HK-2 (cell line): ENCODE measurements around the gene PAX5.

ENCODE experiments used
- DNase-seq: peaks from one replicate; pipeline ENCODE4 v3.0.0-alpha.2; 2018; ENCODE audit not compliant: unreplicated experiment

Gene PAX5

DNA sequence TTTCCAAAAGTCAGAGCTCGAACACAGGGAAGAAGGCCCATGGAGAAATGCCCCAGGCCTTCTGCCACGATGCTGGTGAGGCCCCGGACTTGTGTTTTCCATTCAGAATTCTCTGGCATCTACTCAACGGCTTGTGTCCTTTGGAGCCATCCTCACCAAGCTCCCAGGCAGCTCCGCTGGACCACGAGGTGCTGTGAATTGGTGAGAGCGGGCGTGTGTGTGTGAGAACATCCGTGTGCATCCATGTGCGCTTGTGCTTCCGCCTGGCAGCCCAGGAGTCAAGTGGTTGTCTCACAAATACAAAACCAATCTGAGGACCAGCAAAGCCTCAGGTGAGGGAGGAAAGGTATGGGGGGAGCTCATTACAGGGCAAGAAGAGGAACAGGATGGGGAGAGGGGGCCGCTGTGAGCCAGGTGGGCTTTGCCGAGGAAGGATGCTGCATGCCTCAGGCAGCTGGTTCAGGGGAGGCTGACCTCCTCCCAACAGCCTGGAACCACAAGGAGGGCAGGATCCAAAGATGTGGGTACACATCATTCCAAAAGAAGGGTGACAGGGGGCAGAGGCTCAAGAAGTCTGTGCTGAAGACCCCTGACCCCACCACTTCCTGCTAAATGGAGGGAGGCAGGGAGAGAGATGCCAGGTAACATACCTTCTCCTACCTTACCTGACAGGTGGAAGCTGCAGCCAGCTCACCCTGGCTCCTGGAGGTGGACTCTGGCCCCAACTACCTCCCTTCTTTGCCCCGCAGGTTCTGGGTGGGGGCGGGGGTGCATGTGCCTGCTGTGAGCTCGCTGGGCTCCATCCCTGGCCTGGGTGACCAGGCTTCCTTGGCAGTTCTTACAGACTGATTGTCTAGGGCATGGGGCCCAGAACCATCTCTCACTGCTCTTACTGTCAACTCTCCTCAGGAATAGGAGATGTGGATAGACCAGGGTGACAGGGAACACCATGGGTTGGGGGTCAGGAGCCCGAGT lies 196.3 kb downstream of the PAX5 start:
- no peak for DNase-seq

DNA sequence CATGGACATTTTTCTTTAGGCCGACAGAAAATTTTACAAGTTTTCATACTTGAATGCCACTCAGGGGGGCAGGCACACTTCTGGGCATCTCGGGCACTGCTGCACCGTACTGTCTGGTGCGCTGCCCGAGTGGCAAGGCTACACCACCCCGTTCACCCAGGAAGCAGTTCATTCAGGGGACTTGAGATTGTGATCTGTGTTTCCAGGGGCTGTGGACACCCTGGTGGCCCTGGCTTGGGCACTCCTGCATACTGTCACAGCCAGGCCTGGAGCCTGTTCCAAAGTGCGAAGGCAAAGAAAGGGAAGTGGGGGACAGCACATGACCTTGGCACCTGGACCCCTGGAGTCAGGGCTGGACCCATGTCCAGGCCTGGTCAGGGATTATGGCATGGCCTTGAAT lies 197.6 kb downstream of the PAX5 start:
- DNase-seq, result no peak

DNA sequence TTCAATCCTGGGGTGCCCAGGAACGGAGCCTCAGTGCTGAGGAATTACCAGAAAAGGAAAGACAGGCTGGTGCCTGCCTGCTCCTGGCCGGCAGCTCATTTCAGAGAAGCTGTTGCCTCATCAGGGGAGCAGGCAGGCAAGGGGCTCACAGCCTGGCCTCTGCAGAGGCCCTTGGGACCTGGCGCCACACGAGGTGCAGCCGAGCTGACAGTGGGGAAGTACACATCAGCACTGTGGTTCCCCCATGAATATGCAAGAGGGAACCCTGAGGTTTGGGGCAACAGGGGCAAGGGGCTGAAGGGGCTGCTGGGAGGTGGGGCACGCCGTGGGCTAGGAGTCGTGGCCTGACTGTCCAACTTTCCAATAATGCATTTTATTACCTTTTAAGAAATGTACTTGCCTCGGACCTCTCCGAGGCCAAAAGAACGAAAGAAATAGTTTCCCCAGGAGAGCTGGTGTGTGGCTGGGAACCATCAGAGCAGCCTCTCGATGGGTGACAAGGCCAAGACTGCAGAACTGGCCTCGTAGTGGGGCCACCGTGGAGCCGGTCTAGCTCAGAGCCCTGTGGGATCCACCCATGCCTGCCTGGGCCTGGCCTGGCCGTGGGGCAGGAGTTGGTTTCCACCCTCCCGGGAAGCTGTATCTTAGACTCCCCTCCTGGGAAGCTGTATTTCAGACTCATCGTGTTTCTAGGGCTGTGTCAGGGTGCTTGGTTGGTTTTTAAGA lies 198.6 kb downstream of the PAX5 start:
- DNase-seq, result no peak

DNA sequence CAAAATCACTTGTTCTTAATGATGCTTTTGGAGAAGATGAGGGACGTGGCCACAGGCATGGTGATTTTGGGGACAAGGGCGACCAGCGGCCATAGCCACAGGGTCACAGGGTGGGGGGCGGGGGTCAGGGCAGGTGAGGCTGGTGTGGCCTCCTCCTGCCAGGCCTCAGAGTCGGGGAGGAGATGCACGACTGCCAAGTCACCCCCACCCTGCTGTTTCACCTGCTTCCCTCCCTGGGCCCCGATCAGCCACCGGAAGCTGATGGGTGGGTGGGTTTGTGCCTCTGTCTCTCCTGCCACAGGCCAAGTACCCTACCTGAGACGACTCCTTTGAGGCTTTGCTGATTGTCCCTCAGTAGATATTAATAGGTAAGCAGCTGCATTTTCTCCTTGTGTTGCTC lies 199.3 kb downstream of the PAX5 start:
- DNase-seq, result no peak

DNA sequence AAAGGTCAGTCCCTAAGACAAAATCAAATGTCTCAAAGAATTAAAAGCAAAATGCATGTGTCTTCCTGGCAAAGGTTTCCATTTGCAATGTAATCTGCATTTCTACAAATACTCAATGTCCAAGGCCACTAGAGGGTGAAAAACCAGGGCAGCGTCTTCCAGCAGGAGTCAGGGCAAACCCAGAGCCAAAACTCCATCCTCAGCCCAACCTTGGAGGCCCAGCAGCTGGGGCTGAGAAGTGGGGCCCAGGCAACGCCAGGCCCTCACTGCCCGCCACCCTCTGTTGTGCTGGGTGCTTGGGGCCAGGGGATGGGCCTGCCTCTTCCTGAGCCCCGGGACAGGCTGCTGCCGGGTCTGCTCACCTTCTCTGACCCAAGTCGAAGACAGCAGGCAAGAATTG lies 200.1 kb downstream of the PAX5 start:
- DNase-seq, result no peak

DNA sequence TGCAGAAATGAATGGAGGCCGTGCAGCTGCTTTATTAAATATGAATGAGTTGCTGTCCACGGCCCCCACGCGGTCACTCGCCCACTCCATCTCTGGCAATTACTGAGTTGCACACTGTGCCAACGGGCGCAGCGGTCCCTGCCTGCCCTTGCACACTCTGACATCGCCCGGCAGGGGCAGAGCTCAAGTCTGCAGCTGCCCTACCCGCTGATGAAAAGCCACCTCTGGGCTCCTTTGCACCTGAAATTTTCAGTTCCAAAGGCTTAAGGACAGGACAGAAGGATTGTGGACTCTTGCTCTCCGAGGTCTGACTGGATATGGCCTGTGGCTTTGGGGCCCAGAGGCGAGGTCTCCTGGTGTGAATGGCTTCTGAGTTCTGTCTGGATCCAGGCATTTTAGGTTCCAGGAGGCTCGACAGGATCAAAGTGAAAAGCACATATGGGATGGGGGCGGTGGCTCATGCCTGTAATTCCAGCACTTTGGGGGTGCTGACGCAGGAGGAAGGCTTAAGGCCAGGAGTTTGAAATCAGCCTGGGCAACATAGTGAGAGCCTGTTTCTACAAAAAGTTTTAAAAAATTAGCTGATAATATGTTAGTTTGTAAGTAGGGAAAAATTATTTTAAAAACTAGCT lies 201.8 kb downstream of the PAX5 start:
- DNase-seq, result no peak

DNA sequence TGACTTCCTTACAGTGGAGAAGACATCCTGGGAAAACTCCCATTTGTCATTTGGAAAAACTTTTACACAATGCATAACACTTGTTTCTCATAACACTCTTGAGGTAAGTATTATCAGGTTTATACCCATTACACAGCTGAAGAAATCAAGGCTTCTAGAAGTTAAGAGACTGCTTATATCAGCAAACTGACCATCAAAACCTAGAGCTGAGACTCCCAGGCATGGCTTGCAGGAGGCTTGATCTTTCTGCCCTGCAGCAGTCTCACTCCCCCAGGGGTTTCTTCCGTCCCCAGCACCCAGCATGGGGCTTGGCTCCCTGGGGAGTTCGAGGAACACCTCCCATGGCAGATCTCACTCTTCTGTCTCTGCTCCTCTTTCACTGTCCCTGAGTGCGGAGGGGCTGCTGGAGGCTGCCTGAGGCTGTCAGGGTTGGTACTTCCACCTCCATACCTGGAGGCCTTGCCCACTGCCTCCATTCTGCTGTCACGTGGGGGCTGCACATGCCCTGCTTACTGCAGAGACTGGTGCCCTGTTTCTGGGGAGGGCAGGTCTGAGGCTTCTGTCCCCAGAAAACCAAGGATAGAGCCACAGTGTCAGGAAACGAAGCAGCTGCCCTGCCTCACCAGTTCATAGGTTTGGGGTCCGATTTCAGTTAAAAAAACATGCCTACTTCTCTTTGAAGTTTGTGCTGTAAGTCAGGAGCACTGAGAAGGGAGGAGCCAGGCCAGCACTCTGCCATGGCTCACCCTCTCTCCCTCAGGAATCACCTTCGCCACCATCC lies 202.5 kb downstream of the PAX5 start:
- no peak for DNase-seq

DNA sequence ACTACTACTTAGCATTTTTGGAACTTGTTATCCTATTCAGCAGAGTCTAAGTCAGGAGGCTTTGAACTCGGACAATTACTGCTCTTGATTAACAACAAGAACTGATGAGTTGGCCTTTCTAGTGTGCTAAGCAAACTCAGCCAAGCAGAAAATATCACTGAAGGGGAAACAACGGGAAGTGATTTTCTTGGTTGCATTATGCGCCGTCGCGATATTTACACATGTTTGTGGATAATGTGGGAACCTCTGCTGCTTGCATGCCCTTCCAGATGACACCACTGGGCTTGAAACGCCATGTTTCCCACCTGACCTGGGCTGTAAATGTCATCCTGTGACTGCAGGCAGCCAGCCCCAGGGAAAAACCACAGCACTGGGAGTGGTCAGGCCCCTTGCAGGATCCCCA lies 205.5 kb downstream of the PAX5 start:
- DNase-seq, result no peak

DNA sequence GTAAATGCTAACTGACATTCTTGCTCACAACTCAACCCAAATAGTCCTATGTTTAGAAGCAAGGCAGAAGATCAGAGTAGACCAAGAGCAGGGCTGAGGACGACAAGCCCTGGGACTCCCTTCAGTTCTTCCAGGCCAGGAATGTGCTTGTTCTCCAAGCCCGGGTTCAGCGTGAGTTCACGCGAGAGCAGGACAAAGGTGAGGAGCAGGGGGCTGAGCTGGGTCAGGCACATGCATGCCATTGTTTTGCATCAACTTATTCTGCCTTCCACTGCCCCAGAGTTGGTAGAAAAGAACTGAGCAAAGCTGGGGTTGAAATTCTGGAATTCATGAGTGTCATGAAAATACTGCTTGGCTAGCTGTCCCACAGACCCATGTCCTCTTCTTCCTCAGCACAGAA lies 206.5 kb downstream of the PAX5 start:
- no peak for DNase-seq

DNA sequence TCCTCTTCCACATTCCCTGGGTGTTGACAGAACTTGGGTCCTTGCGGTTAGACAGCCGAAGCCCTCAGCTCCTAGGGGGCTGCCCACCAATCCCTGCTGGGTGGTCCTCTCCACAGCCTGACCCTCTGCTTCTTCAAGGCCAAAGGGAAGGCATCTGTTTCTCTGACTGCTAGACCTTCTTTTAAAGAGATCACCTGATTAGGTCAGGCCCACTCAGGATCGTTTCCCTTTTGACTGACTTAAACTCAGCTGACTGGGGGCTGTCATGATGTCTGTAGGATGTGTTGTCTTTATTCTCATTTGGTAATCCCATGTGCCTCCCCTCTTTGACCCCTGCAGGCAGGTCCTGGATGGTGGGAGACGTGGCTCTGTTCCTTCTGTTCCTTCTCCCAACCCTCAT lies 207.5 kb downstream of the PAX5 start:
- DNase-seq, result no peak

DNA sequence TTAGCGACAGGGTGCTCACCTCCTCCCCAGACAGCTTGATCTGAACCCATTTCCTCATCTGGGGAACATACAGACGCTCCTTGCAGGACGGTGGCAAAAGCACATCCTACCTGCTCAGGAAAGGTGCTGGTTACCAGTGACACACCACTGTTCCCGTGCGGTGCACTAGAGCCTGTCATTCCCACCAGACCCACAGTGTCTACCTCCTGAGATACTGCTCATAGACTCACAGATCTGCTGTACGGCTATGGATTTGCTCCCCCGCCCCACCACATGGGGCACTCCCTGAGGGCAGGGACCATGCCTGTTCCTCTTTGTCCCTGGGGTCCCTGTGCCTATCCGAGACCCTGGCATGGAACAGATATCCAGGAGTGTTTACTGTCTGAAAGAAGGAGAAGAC lies 208.9 kb downstream of the PAX5 start:
- DNase-seq, result no peak

DNA sequence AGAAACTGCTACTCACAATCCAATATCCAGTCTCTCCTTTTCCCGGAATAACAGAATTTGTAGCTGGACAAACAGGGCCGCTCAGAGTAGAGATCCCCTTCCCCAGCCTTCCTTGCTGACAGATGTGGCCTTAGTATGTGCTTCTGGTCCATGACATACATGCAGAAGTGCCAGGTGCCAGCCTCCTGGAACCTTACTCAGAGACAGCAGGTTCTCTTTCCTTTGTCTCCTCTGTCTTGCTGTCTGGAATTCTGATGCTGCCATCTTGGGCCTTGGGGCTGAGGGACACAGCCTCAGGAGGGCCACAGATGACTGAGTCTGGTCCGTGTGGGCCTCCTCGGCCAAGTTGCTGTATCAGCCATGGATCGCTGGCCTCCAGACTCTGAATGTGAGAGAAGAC lies 210.1 kb downstream of the PAX5 start:
- DNase-seq, result no peak

DNA sequence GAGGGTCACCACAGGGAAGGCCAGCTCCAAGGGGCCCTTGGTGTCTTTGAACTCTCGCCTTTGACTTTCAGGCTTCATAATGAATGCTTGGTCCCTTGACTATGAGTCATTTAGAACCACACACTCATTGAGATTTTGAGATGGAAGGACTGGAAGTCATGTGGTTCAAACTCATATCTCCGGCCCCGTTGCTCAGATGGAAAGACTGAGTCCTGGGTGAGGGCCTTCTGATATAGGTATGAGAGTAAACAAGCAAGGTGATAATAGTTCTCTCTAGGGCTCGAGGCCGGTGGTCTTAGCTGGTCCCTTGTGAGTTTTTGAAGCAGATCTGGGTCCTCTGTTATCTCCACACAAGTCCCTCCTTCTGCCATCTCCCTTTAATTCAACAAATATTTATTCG lies 210.6 kb downstream of the PAX5 start:
- no peak for DNase-seq

DNA sequence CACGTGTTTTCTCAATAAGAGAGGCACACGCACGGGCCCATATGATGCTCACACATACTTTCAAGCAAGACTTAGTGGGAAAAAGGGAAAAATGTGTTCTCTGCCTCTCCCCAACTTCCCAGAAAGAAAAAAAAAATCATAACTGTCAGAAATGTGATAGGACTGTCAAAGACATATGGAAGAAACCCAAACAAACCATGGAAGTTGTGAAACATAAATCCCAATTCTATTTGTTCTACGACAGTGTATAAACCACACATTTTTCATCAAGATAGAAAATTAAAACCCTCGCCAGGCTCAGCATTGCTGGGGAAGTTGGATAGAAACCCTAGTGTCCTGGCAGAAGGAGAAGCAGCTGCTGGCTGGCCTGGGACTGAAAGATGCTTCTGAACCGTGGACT lies 211.9 kb downstream of the PAX5 start:
- DNase-seq, result no peak

DNA sequence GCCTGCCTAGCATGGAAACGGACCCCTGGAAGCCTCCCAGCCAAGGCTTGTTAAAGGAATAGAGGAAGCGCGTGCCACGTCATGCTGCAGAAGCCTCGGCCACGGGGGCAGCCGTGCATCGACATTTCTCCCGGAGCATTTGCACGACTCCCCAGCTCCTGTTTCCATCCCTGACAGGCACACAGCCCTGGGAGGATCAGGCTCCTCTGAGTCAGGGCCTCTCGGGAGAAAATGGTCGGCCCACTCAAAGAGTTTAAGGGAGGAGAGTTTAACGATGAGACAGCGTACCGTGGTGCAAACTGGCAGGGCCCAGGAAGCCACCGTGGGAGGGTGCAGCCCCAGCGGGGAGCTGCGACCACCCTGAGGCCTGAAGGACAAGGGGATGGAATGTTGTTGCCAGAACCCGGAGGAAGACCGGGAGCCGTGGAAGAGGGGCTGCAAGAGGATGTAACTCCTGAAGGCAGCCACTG lies 213.6 kb downstream of the PAX5 start:
- no peak for DNase-seq

DNA sequence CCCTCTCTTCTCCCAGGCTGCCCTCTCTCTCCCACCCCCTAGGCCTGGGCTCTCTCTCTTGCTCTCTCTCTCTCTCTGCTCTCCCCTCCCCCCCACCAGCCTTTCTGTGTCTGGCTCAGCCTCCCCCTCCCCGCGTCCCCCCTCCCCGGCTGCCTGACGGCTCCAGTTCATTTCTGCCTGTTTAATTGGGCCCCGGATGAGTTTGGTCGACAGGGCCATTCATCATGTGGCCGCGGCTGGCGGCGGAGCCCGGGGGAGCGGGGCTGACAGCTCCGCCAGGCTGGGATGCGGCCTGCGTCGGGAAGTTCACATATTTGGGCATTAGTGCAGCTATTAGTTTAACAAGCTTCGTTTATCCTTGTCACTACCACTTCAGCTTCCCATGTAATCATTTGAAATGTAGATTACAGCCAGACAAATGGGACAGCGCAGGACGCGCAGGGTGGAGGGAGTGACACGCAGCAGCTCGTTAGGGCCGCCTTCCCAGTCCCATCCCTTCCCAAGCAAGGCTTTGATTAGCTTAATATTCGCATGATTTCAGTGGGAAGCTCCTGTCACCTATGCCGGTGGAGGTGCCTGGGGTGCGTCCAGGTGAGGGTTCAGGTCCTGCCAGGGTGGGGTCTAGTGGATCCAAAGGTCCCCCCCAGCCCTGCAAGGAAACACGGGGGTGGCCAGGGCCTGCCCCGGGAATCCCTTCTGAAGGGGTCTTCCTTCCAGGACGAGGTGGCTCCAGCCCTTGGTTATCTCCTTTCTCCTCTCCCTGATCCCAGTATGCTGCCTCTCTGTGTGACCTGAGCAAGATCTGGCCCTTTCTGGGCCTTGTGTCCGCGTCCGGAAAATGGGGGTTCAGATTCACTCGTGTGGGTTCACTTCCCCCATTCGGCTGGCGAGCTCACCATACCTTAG lies 214.8 kb downstream of the PAX5 start:
- no peak for DNase-seq

DNA sequence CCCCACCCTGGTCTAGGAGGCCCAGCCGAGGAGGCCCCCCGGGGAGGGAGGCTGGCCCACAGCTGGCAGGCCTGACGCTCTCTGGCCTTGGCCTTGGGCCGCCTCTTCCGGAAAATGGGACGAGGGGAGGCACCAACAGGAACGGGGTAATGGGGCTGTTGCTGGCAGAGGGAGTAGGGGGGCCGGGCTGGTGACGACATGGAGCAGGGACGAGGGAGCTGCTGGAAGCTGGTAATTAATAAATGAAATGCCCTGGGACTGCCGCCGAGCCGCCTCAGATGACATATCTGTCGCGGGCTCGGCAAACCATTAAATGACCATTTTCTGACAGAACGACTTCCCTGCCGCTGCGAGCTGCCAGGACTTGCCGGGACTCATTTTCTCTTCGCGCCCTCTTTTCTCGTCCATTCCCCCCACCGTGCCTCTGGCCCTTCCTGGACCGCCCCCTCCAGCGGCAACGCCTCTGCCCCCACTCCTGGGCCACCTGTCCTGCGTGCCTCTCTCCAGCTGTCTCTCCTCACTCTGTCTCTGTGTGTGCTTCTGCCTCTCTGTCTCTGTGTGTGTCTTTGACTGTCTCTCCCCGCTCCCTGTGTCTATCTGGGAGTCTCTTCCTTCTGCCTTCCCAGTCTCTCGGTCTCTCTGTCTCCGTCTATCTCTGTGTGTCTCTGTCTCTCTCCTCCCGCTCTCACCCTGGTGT lies 215.7 kb downstream of the PAX5 start:
- DNase-seq, result no peak

DNA sequence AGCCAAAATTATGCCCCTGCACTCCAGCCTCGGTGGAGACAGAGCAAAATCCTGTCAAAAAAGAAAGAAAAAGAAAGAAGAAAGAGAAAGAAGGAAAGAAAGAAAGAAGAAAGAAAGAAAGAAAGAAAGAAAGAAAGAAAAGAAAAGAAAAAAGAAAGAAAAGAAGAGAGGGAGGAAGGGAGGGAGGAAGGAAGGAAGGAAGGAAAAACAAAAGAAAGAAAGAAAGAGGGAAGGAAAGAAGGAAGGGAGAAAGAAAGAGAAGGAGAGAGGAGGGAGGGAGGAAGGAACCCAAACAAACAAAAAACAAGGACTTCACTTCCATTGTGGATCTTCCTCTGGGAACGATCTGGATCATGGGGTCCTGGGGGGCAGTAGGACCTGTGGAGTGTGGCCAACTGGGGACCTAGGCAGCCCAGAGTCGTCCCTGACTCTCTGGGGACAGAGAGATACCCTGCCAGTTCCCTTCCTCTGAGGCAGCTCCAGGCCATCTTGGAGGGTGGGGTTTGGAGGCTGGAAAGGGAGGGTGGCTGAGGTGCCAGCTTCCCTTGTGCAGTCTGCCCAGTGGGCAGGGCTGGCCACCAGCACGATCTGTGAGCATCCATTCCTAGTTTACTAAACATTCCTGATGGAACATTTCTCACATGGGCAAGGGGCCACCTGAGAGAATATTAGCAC lies 216.8 kb downstream of the PAX5 start:
- no peak for DNase-seq

DNA sequence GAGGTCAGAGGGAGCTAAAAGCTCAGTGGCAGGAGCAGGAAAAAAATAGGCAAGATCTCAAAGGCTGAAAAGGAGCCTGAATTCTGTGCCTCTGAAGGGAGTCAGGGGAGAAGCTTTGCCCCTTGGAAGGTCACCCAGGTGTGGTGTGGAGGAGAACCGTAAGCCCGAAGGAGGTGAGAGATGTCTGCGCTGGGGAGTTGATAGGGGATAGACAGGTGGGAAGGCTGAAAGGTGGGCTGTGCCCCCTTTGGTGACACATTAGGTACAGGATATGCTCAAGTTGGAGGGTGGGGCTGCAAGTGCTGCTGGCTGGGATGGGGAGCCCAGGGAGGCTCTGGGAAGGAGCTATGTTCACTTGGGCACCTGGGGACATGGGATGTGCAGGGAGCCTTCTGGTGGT lies 217.7 kb downstream of the PAX5 start:
- no peak for DNase-seq
